ENCODE data around the gene ZNF12. TPM values are rescaled to one million over a fixed set of nuclear protein-coding genes. Genes with fewer than 3 reads are reported as not detected.
"Not testable (repeated sequence)": the region's sequence is repeated elsewhere in the genome, so short reads cannot be mapped to it uniquely, and the experiment has no call there.

Gene ZNF12
- total RNA-seq, 1 donor from 2014 or later = 36.6 TPM

- H3K4me3 ChIP-seq = no peak overlapping the region
- H3K4me1 ChIP-seq = no peaks in the 10 kb centered on the region
- H3K79me2 ChIP-seq (ENCODE audit: low read depth) = no peaks in the 10 kb centered on the region
- H3K9ac ChIP-seq = no peak overlapping the region
- H2AFZ ChIP-seq (replicated peaks) = no peak overlapping the region
- no peak overlapping the region for H3K4me2 ChIP-seq
- Mint-ChIP-seq H3K27me3 (ENCODE audit: insufficient read depth, low read depth) (peaks cover 4% of the 10 kb centered on the region), H3K9me3 (peaks cover 77% of the 10 kb centered on the region), H3K4me3 (no peak overlapping the region), H3K4me1 (no peaks in the 10 kb centered on the region), H3K27ac (no peak overlapping the region), H3K36me3 (peaks cover 13% of the 10 kb centered on the region)
- peaks cover 13% of the 10 kb centered on the region for H3K36me3 ChIP-seq
- no peaks in the 10 kb centered on the region for H3K27me3 ChIP-seq
- H3K27ac ChIP-seq = no peak overlapping the region
- H3K9me3 ChIP-seq (ENCODE audit: low read depth) = peaks cover 53% of the 10 kb centered on the region
- H4K20me1 ChIP-seq (ENCODE audit: low read depth) = no peaks in the 10 kb centered on the region
- peaks cover 16% of the 10 kb centered on the region for H3F3A ChIP-seq (ENCODE audit: low read depth)
- no peak for DNase-seq (ENCODE audit: low spot score)
- TF ChIP-seq EZH2phosphoT487 (IDR thresholded peaks at IDR 0.05) = no peak
- no peak for TF ChIP-seq CTCF (IDR thresholded peaks at IDR 0.05)
These were observed 30.8 kb downstream of the ZNF12 start for GRCh38 chr7:6675807-6676405.

- not testable (repeated sequence) for H3K4me2 ChIP-seq; H3K4me1 ChIP-seq; H3K79me2 ChIP-seq (ENCODE audit: low read depth); H3K27ac Mint-ChIP-seq; H4K20me1 ChIP-seq (ENCODE audit: low read depth); H3K9ac ChIP-seq; H2AFZ ChIP-seq (replicated peaks); H3K27me3 Mint-ChIP-seq (ENCODE audit: insufficient read depth, low read depth); DNase-seq (ENCODE audit: low spot score); H3K27me3 ChIP-seq; H3K4me3 Mint-ChIP-seq; H3K4me3 ChIP-seq; H3K27ac ChIP-seq; H3K4me1 Mint-ChIP-seq
- Mint-ChIP-seq H3K36me3 (peaks cover 19% of the 10 kb centered on the region), H3K9me3 (peaks cover 68% of the 10 kb centered on the region)
- H3K9me3 ChIP-seq (ENCODE audit: low read depth) = peaks cover 46% of the 10 kb centered on the region
- H3F3A ChIP-seq (ENCODE audit: low read depth) = peaks cover 11% of the 10 kb centered on the region
- peaks cover 14% of the 10 kb centered on the region for H3K36me3 ChIP-seq
These were observed 35.9 kb downstream of the ZNF12 start for GRCh38 chr7:6670851-6671250.

- Histone ChIP-seq H3K9ac (no peak overlapping the region), H2AFZ (replicated peaks) (peak overlapping the region; percentile 66), H3K4me3 (no peak overlapping the region), H3K4me2 (peak overlapping the region; percentile 45), H3K9me3 (ENCODE audit: low read depth) (no peaks in the 10 kb centered on the region), H3F3A (ENCODE audit: low read depth) (peaks cover 13% of the 10 kb centered on the region), H4K20me1 (ENCODE audit: low read depth) (no peaks in the 10 kb centered on the region), H3K27ac (no peak overlapping the region), H3K79me2 (ENCODE audit: low read depth) (no peaks in the 10 kb centered on the region), H3K4me1 (peaks cover 15% of the 10 kb centered on the region), H3K36me3 (no peaks in the 10 kb centered on the region), H3K27me3 (no peaks in the 10 kb centered on the region)
- Mint-ChIP-seq H3K4me1 (peaks cover 12% of the 10 kb centered on the region), H3K27ac (no peak overlapping the region), H3K9me3 (peaks cover 16% of the 10 kb centered on the region), H3K27me3 (ENCODE audit: insufficient read depth, low read depth) (peaks cover 22% of the 10 kb centered on the region), H3K36me3 (peaks cover 17% of the 10 kb centered on the region), H3K4me3 (no peak overlapping the region)
- peak; percentile 7 for DNase-seq (ENCODE audit: low spot score)
- no peak for TF ChIP-seq CTCF (IDR thresholded peaks at IDR 0.05)
- TF ChIP-seq EZH2phosphoT487 (IDR thresholded peaks at IDR 0.05) = no peak
- no peak for TF ChIP-seq EZH2 (IDR thresholded peaks at IDR 0.05)
These were observed 48.0 kb downstream of the ZNF12 start for GRCh38 chr7:6658618-6659345.

- TF ChIP-seq EZH2phosphoT487 (IDR thresholded peaks at IDR 0.05) (no peak), EZH2 (IDR thresholded peaks at IDR 0.05) (no peak), CTCF (IDR thresholded peaks at IDR 0.05) (no peak)
These were observed 50.3 kb downstream of the ZNF12 start for GRCh38 chr7:6656413-6656812.

More at GRCh38 chr7:6656413-6656812, 50.3 kb downstream of the ZNF12 start:
- H3K36me3 ChIP-seq = no peaks in the 10 kb centered on the region
- no peak overlapping the region for H3K4me2 ChIP-seq
- no peak for DNase-seq (ENCODE audit: low spot score)
- Mint-ChIP-seq H3K9me3 (peaks cover 16% of the 10 kb centered on the region), H3K27me3 (ENCODE audit: insufficient read depth, low read depth) (peaks cover 17% of the 10 kb centered on the region), H3K4me1 (peaks cover 12% of the 10 kb centered on the region), H3K4me3 (no peak overlapping the region), H3K27ac (no peak overlapping the region), H3K36me3 (peaks cover 20% of the 10 kb centered on the region)
- H3K27ac ChIP-seq = no peak overlapping the region
- peaks cover 15% of the 10 kb centered on the region for H3K4me1 ChIP-seq
- H2AFZ ChIP-seq (replicated peaks) = no peak overlapping the region
- no peak overlapping the region for H3K9ac ChIP-seq
- H3K4me3 ChIP-seq = no peak overlapping the region
- no peaks in the 10 kb centered on the region for H4K20me1 ChIP-seq (ENCODE audit: low read depth)
- H3K79me2 ChIP-seq (ENCODE audit: low read depth) = no peaks in the 10 kb centered on the region
- peaks cover 10% of the 10 kb centered on the region for H3F3A ChIP-seq (ENCODE audit: low read depth)
- H3K9me3 ChIP-seq (ENCODE audit: low read depth) = no peaks in the 10 kb centered on the region
- no peaks in the 10 kb centered on the region for H3K27me3 ChIP-seq
